HepG2 (cell line): ENCODE measurements around the gene GNG5. TPM values are rescaled to one million over a fixed set of nuclear protein-coding genes. Genes with fewer than 3 reads are reported as not detected.

Experiments
- ATAC-seq: fragments of 200-7000 bp; cut with Tn5 transposase; 3 replicates; pipeline ENCODE4 v1.9.1; 2020; ENCODE audit warnings: mild to moderate bottlenecking, moderate library complexity
- BruUV-seq: library from RNA; stranded (reverse); fragments of 400-500 nt; replicated peaks from 2 replicates; lab custom pipeline; 2021; lab: Mats Ljungman, UMichigan
- CTCF ChIA-PET: fragments of 300-600 bp; formaldehyde crosslinking; extraction: SDS; loops from one replicate; lab custom pipeline; 2021; ENCODE audit warnings: low total read pairs, inconsistent platforms, low intra/inter-chr PET ratio; lab: Yijun Ruan, JAX
- POLR2A ChIA-PET: fragments of 350-600 bp; sonication (Branson Sonifier 250); formaldehyde crosslinking; loops from one replicate; lab custom pipeline; 2020; ENCODE audit warnings: antibody characterized with exemption, inconsistent platforms; lab: Yijun Ruan, JAX
- DNase-seq: peaks from one replicate; pipeline ENCODE4 v3.0.0-alpha.2; 2015; ENCODE audit warnings: low spot score
- FAIRE-seq: peaks from 3 replicates; lab custom pipeline; 2011; peaks lifted over from hg19 to GRCh38; lab: Jason Lieb, UNC
- H2AFZ ChIP-seq: one replicate; pipeline ENCODE4 v1.6.1; 2011; ENCODE audit warnings: low read length, inconsistent platforms
- H3K27ac ChIP-seq: fragments of 300-600 bp; 3 replicates; pipeline ENCODE4 v1.8.0; 2011; ENCODE audit warnings: mixed run types, mild to moderate bottlenecking, mixed read lengths, low read length, inconsistent platforms; ENCODE audit not compliant: insufficient read depth; ENCODE audit errors: extremely low read length
- H3K27me3 ChIP-seq, 2 experiments: fragments of 200-600 bp in 1 of 2; 2 replicates in 1 of 2; 3 replicates in 1 of 2; pipeline versions ENCODE4 v1.6.0 to v1.8.0; 2011; ENCODE audit warnings: low read length in 2 of 2, mild to moderate bottlenecking in 2 of 2, moderate library complexity in 2 of 2, inconsistent platforms in 1 of 2; ENCODE audit not compliant: insufficient read depth in 2 of 2, control insufficient read depth in 1 of 2
- H3K36me3 ChIP-seq, 2 experiments: fragments of 200-600 bp in 1 of 2; replicated peaks in 1 of 2; 2 replicates in 1 of 2; 3 replicates in 1 of 2; pipeline versions ENCODE4 v1.5.1 to v1.8.0; 2011; ENCODE audit warnings: low read length in 2 of 2, inconsistent platforms in 1 of 2; ENCODE audit not compliant: insufficient read depth in 2 of 2, control insufficient read depth in 1 of 2
- H3K4me1 ChIP-seq: 2 replicates; pipeline ENCODE4 v1.5.1; 2012; ENCODE audit warnings: low read length, inconsistent platforms; ENCODE audit not compliant: insufficient read depth
- H3K4me2 ChIP-seq: 2 replicates; pipeline ENCODE4 v1.6.0; 2011; ENCODE audit warnings: low read depth, low read length, inconsistent platforms
- H3K4me3 ChIP-seq, 3 experiments: fragments of 200-600 bp in 1 of 3; sonication (generic), shearing (Covaris generic) in 1 of 3; replicated peaks in 1 of 3; 2 replicates each; pipeline ENCODE4 v1.5.1; 2011 to 2016; ENCODE audit warnings: low read length in 3 of 3, inconsistent platforms in 2 of 3, low read depth in 2 of 3, mild to moderate bottlenecking in 2 of 3, control low read depth in 1 of 3, mixed read lengths in 1 of 3; ENCODE audit not compliant: insufficient read depth in 1 of 3
- H3K79me2 ChIP-seq: one replicate; pipeline ENCODE4 v1.6.1; 2011; ENCODE audit warnings: low read length, inconsistent platforms; ENCODE audit not compliant: insufficient read depth
- H3K9ac ChIP-seq: 2 replicates; pipeline ENCODE4 v1.6.0; 2011; ENCODE audit warnings: mild to moderate bottlenecking, low read depth, low read length, inconsistent platforms; ENCODE audit not compliant: insufficient read depth
- H3K9me3 ChIP-seq: 2 replicates; pipeline ENCODE4 v1.5.1; 2012; ENCODE audit warnings: mild to moderate bottlenecking, low read length
- H4K20me1 ChIP-seq: 2 replicates; pipeline ENCODE4 v1.6.0; 2011; ENCODE audit warnings: inconsistent platforms, mild to moderate bottlenecking, low read length, moderate library complexity; ENCODE audit not compliant: insufficient read depth
- BORCS8-MEF2B ChIP-seq: sonication (generic); formaldehyde crosslinking; IDR thresholded peaks from 2 replicates; pipeline ENCODE4 v1.8.0; 2022; ENCODE audit warnings: mild to moderate bottlenecking, missing genetic modification reagents
- CHCHD3 ChIP-seq: sonication (generic); formaldehyde crosslinking; IDR thresholded peaks from 2 replicates; pipeline ENCODE4 v1.8.0; 2022; ENCODE audit warnings: mild to moderate bottlenecking, missing genetic modification reagents, moderate library complexity
- CHD2 ChIP-seq: IDR thresholded peaks from 2 replicates; pipeline ENCODE4 v1.6.1; 2011; ENCODE audit warnings: low read depth, low read length, improper control_type of control experiment
- JUND ChIP-seq: sonication (generic); formaldehyde crosslinking; IDR thresholded peaks from 2 replicates; pipeline ENCODE4 v1.8.0; 2022; ENCODE audit warnings: mild to moderate bottlenecking, missing genetic modification reagents
- LCORL ChIP-seq, 2 experiments: fragments of 450-650 bp in 1 of 2; sonication (generic) in 1 of 2; formaldehyde crosslinking in 1 of 2; IDR thresholded peaks; 2 replicates each; pipeline versions ENCODE4 v1.5.0 to v1.6.1; 2017 to 2020; ENCODE audit warnings: antibody characterized with exemption in 1 of 2, missing genetic modification reagents in 1 of 2
- NCOA2 ChIP-seq: sonication (generic); formaldehyde crosslinking; IDR thresholded peaks from 2 replicates; pipeline ENCODE4 v1.8.0; 2022; ENCODE audit warnings: inconsistent platforms
- PBX2 ChIP-seq: IDR thresholded peaks from 2 replicates; pipeline ENCODE4 v1.6.1; 2016; ENCODE audit warnings: control low read depth
- PBX3 ChIP-seq: sonication (generic); formaldehyde crosslinking; IDR thresholded peaks from 2 replicates; pipeline ENCODE4 v1.8.1; 2023; ENCODE audit warnings: missing genetic modification reagents, inconsistent platforms, borderline replicate concordance
- RBM22 ChIP-seq: fragments of 200-400 bp; formaldehyde crosslinking; optimal IDR thresholded peaks from 2 replicates; pipeline ENCODE3; 2017; ENCODE audit warnings: mild to moderate bottlenecking, low read length, moderate library complexity
- TCF12 ChIP-seq, 2 experiments: fragments of 450-650 bp in 1 of 2; sonication (generic) in 1 of 2; formaldehyde crosslinking in 1 of 2; IDR thresholded peaks; 2 replicates each; pipeline versions ENCODE4 v1.6.1 to v1.8.0; 2017 to 2022; ENCODE audit warnings: antibody characterized with exemption in 1 of 2, mild to moderate bottlenecking in 1 of 2, missing genetic modification reagents in 1 of 2, moderate library complexity in 1 of 2
- ZBTB7B ChIP-seq: sonication (generic); formaldehyde crosslinking; IDR thresholded peaks from 2 replicates; pipeline ENCODE4 v1.4.0; 2020; ENCODE audit warnings: missing genetic modification reagents
- ZNF274 ChIP-seq: sonication (generic); formaldehyde crosslinking; IDR thresholded peaks from 2 replicates; pipeline ENCODE4 v1.5.1; 2020; ENCODE audit warnings: mild to moderate bottlenecking, missing genetic modification reagents
- ZNF317 ChIP-seq: sonication (generic); formaldehyde crosslinking; IDR thresholded peaks from 2 replicates; pipeline ENCODE4 v1.5.0; 2020; ENCODE audit warnings: mild to moderate bottlenecking, missing genetic modification reagents
- ZNF616 ChIP-seq: sonication (generic); formaldehyde crosslinking; IDR thresholded peaks from 2 replicates; pipeline ENCODE4 v1.5.0; 2020; ENCODE audit warnings: low read depth, mild to moderate bottlenecking, missing genetic modification reagents
- ZNF7 ChIP-seq: IDR thresholded peaks from 2 replicates; pipeline ENCODE4 v1.6.1; 2016; ENCODE audit warnings: missing biosample characterization, missing genetic modification reagents
- ZNF749 ChIP-seq: sonication (generic); formaldehyde crosslinking; IDR thresholded peaks from 2 replicates; pipeline ENCODE4 v1.8.0; 2022; ENCODE audit warnings: mild to moderate bottlenecking, missing genetic modification reagents, moderate library complexity, borderline replicate concordance
- WGBS: methylation state at CpG from one replicate; pipeline ENCODE4 v1.1.6; 2017; ENCODE audit warnings: low lambda C conversion rate; 5-methylcytosine and 5-hydroxymethylcytosine counted together
- in situ Hi-C: cut with HindIII; loops from 2 replicates; pipeline ENCODE4 v1.10.0; 2017; ENCODE audit warnings: low pct_unique_long_range_greater_than_20kb; ENCODE audit not compliant: extremely low pct_ligation_motif_present
- intact Hi-C: fragments of 100-400 bp; cut with micrococcal nuclease; formaldehyde crosslinking; loops from one replicate; pipeline ENCODE4 v1.10.0; 2022; ENCODE audit not compliant: unreplicated experiment
- polyA plus RNA-seq, 8 experiments: library from polyadenylated mRNA; depleted of rRNA in 3 of 8; stranded (reverse) in 7 of 8; unstranded in 1 of 8; fragments of >200 nt; fragmentation: Illumina TruSeq in 4 of 8; extraction: Trizol in 4 of 8; gene quantifications; 2 replicates each; pipeline versions ENCODE4 v1.2.1 to v1.2.3, GENCODE V29; 2011 to 2016; ENCODE audit warnings: low read depth in 4 of 8, missing spikeins in 1 of 8, mixed read lengths in 1 of 8; ENCODE audit not compliant: insufficient read depth in 1 of 8
- total RNA-seq, 5 experiments: library from RNA; depleted of rRNA; stranded (reverse); fragments of >200 nt; fragmentation: Illumina TruSeq; extraction: Trizol; gene quantifications; 2 replicates each; pipeline ENCODE4 v1.2.3, GENCODE V29; 2016; ENCODE audit warnings: low read depth in 1 of 5
- TF ChIP-seq, protein P1 (sequence below): sonication (generic); formaldehyde crosslinking; IDR thresholded peaks from 2 replicates; pipeline ENCODE4 v1.5.1; 2020; ENCODE audit warnings: missing genetic modification reagents, mild to moderate bottlenecking, borderline replicate concordance

Gene GNG5
- total and polyA plus RNA-seq, 2 of the 13 experiments (the other 11 are each of a cell fraction or from before 2014, with no cell fraction given), result 103 to 137 TPM

GRCh38 chr1:84525779-84526178 is 19.4 kb upstream of the GNG5 start:
- Histone ChIP-seq H3K79me2 (no peaks in the 10 kb centered on the region), H3K27me3 (no peaks in the 10 kb centered on the region), H3K4me2 (no peak overlapping the region), H3K27ac (no peak overlapping the region), H2AFZ (no peak overlapping the region), H3K9me3 (no peaks in the 10 kb centered on the region), H3K9ac (no peak overlapping the region), H4K20me1 (no peaks in the 10 kb centered on the region), H3K4me3 (no peak overlapping the region), H3K36me3 (no peaks in the 10 kb centered on the region), H3K4me1 (no peaks in the 10 kb centered on the region)
- DNase-seq, result no peak
- intact Hi-C loops, result no loop called here
- BruUV-seq, result no TSS peak
- in situ Hi-C loops, result no loop called here
- ChIA-PET POLR2A (interaction anchor here (0.6 kb wide), 1 partner anchor 14 kb away, joined by 3 read pairs; no protein-coding TSS in a partner anchor), CTCF (no interaction called here)
- WGBS, result 100% methylated on average over 1 of the region's 1 CpG
- TF ChIP-seq, protein P1, sequence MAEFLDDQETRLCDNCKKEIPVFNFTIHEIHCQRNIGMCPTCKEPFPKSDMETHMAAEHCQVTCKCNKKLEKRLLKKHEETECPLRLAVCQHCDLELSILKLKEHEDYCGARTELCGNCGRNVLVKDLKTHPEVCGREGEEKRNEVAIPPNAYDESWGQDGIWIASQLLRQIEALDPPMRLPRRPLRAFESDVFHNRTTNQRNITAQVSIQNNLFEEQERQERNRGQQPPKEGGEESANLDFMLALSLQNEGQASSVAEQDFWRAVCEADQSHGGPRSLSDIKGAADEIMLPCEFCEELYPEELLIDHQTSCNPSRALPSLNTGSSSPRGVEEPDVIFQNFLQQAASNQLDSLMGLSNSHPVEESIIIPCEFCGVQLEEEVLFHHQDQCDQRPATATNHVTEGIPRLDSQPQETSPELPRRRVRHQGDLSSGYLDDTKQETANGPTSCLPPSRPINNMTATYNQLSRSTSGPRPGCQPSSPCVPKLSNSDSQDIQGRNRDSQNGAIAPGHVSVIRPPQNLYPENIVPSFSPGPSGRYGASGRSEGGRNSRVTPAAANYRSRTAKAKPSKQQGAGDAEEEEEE (CRISPR knock-in tag), result no peak
- no peak for TF ChIP-seq CHD2
- no peak for TF ChIP-seq NCOA2 (CRISPR knock-in tag)
- TF ChIP-seq ZNF317, result peak; percentile 94
- no peak for TF ChIP-seq ZBTB7B (CRISPR knock-in tag)
- TF ChIP-seq JUND (CRISPR knock-in tag), result no peak
- no peak for ATAC-seq
- FAIRE-seq, result no peak

DNA sequence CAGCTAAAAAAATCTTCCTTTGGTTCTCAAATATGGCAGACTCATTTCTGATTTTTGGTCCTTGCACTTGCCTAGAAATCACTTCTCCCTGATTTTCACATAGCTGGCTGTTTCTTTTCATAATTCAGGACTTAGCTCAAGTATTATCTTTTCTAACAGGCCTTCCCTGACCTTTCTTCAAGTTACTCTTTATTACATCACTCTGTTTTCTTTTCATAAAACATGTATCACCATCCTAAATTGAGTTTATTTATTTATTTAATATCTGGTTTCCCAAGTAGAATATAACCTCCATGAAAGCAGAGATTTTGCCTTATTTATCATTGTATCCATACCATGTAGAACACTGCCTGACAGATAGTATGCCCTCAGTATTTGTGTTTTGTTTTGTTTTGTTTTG is 18.2 kb upstream of the GNG5 start:
- H3K9me3 ChIP-seq, result no peaks in the 10 kb centered on the region
- H3K27me3 ChIP-seq, result no peaks in the 10 kb centered on the region
- H3K36me3 ChIP-seq, result no peaks in the 10 kb centered on the region
- CTCF ChIA-PET, result no interaction called here
- in situ Hi-C loops (no loop called here), intact Hi-C loops (no loop called here)
- H2AFZ ChIP-seq, result no peak overlapping the region
- H3K79me2 ChIP-seq, result no peaks in the 10 kb centered on the region
- no peak overlapping the region for H3K27ac ChIP-seq
- no peak overlapping the region for H3K4me2 ChIP-seq
- BruUV-seq, result no TSS peak
- DNase-seq (no peak), ATAC-seq (no peak), FAIRE-seq (no peak)
- H3K9ac ChIP-seq, result no peak overlapping the region
- no peaks in the 10 kb centered on the region for H3K4me1 ChIP-seq
- no peaks in the 10 kb centered on the region for H4K20me1 ChIP-seq
- no peak overlapping the region for H3K4me3 ChIP-seq
- POLR2A ChIA-PET, result no interaction called here
- TF ChIP-seq ZNF616 (CRISPR knock-in tag) (no peak), ZNF7 (no peak), LCORL (IDR thresholded peaks at IDR 0.05) (no peak), LCORL (CRISPR knock-in tag; IDR thresholded peaks at IDR 0.05) (no peak), TCF12 (IDR thresholded peaks at IDR 0.05) (no peak), TCF12 (CRISPR knock-in tag; IDR thresholded peaks at IDR 0.05) (no peak), ZNF274 (CRISPR knock-in tag) (no peak), BORCS8-MEF2B (CRISPR knock-in tag) (no peak), ZNF749 (CRISPR knock-in tag) (no peak), RBM22 (no peak), CHCHD3 (no peak), PBX2 (CRISPR knock-in tag) (no peak), PBX3 (CRISPR knock-in tag) (no peak)
